ENCODE data around the gene METRNL.

DNA sequence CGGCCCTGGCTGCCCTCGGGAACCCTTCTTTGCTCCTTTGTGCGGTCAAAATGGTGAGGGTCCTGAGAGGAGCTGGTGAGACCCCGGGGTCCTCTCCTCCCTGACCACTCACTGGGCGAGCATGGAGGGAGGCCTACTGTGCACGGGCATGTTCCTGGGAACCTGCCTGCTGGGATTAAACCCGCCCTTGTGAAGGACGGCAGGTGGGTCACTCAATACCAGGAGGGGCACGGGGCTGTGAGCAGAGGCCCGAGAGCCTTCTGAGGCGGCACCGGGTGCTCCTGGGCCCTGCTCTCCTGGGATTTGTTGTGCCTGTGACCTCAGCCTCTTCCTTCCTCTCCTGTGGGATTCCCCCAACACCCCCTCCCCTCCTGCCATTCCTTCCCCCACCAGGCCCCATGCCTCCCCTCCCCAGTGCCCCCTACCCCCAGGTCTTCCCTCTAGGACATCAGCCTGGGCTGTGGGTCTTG is 19.7 kb downstream of the METRNL start:
- TF ChIP-seq, protein P1, sequence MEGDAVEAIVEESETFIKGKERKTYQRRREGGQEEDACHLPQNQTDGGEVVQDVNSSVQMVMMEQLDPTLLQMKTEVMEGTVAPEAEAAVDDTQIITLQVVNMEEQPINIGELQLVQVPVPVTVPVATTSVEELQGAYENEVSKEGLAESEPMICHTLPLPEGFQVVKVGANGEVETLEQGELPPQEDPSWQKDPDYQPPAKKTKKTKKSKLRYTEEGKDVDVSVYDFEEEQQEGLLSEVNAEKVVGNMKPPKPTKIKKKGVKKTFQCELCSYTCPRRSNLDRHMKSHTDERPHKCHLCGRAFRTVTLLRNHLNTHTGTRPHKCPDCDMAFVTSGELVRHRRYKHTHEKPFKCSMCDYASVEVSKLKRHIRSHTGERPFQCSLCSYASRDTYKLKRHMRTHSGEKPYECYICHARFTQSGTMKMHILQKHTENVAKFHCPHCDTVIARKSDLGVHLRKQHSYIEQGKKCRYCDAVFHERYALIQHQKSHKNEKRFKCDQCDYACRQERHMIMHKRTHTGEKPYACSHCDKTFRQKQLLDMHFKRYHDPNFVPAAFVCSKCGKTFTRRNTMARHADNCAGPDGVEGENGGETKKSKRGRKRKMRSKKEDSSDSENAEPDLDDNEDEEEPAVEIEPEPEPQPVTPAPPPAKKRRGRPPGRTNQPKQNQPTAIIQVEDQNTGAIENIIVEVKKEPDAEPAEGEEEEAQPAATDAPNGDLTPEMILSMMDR (IDR thresholded peaks at IDR 0.05; ENCODE audit: borderline replicate concordance, extremely low read depth, low read length, poor library complexity, severe bottlenecking) = no peak
- TF ChIP-seq EZH2 (IDR thresholded peaks at IDR 0.05; ENCODE audit: borderline replicate concordance, low read depth, low read length, severe bottlenecking) = no peak

Data from DND-41 (cell line).